ENCODE measurements around the gene NFYC.

DNA sequence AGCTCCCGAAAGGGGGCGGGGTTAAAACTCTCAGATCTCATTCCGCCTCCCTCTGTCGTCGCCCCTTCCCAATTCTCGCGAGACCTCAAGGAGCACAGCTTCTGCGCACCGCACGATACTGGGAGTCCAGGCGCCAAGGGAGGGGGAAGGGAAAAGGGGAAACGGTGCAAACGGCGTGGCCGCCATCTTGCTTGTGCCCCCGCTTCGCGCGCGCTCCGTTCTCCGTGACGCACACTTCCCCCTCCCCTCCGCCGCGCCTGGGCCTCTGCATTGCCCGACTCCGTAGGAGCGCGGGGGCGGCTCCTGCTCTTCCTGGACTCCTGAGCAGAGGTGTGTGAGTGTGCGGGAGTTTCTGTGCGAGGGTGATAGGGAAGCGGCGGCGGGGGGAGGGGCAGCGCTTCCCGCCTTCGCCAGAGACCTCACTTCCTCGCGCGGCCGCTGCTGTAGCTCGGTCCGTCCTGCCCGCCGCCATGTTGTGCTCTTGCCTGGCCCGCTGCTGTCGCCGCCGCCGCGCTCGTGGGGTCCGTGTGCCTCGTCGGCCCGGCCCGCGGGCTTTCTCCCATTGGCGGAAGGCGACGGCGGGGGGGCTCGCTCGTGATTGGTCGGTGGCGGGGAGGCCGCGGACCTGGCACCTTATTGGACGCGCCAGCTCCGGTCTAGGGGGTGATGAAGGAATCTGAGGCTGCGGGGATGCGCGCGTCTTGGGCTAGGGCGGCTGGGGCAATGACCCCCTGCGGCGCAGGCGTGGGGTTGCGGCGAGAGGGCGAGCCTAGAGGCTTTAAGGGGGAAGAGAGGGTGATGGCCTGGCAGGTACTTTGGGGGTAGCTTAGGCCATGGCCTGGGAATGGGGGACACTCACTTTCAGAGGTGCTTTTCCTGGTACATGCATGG, at the start of gene NFYC:
- TF ChIP-seq, protein P1, sequence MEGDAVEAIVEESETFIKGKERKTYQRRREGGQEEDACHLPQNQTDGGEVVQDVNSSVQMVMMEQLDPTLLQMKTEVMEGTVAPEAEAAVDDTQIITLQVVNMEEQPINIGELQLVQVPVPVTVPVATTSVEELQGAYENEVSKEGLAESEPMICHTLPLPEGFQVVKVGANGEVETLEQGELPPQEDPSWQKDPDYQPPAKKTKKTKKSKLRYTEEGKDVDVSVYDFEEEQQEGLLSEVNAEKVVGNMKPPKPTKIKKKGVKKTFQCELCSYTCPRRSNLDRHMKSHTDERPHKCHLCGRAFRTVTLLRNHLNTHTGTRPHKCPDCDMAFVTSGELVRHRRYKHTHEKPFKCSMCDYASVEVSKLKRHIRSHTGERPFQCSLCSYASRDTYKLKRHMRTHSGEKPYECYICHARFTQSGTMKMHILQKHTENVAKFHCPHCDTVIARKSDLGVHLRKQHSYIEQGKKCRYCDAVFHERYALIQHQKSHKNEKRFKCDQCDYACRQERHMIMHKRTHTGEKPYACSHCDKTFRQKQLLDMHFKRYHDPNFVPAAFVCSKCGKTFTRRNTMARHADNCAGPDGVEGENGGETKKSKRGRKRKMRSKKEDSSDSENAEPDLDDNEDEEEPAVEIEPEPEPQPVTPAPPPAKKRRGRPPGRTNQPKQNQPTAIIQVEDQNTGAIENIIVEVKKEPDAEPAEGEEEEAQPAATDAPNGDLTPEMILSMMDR (IDR thresholded peaks at IDR 0.05): no peak
- peak in 1 of 2 donors; percentile 88 for TF ChIP-seq POLR2A (IDR thresholded peaks at IDR 0.05)

Measured in heart left ventricle (tissue), 13 donors.